GM12891 (cell line): ENCODE measurements around the gene WWC2.

Experiments used
- POLR2A ChIP-seq: IDR thresholded peaks from 2 replicates; pipeline ENCODE4 v1.6.1; 2011; ENCODE audit warnings: low read depth, low read length, control low read depth
- POLR2AphosphoS5 ChIP-seq: IDR thresholded peaks from 2 replicates; pipeline ENCODE4 v1.6.1; 2011; ENCODE audit warnings: low read depth, low read length, control low read depth
- POU2F2 ChIP-seq: IDR thresholded peaks from 2 replicates; pipeline ENCODE4 v1.6.1; 2011; ENCODE audit warnings: low read depth, mild to moderate bottlenecking, control low read depth, low read length, moderate library complexity
- SPI1 ChIP-seq: IDR thresholded peaks from 2 replicates; pipeline ENCODE4 v1.6.1; 2011; ENCODE audit warnings: low read depth, low read length, control low read depth
- TAF1 ChIP-seq: IDR thresholded peaks from 2 replicates; pipeline ENCODE4 v1.6.1; 2011; ENCODE audit warnings: low read depth, low read length, control low read depth

- TF ChIP-seq POLR2A (no peak), POLR2AphosphoS5 (no peak), SPI1 (no peak), TAF1 (no peak), POU2F2 (no peak)
These were observed 74.8 kb downstream of the WWC2 start for GRCh38 chr4:183173580-183174526.
